AG09319 (cell line): ENCODE measurements around the gene XYLT1.
"Not testable (repeated sequence)": the region's sequence is repeated elsewhere in the genome, so short reads cannot be mapped to it uniquely, and the experiment has no call there.

Experiments used
- DNase-seq: peaks from one replicate; pipeline ENCODE4 v3.0.0-alpha.2; 2010; ENCODE audit warnings: low read depth; ENCODE audit errors: extremely low read depth
- CTCF ChIP-seq: IDR thresholded peaks from 2 replicates; pipeline ENCODE4 v1.5.1; 2011; ENCODE audit warnings: low read depth, mild to moderate bottlenecking, inconsistent platforms, low read length, moderate library complexity

Gene XYLT1

GRCh38 chr16:17313085-17313611 is 157.6 kb downstream of the XYLT1 start:
- TF ChIP-seq CTCF = no peak
- DNase-seq = no peak

DNA sequence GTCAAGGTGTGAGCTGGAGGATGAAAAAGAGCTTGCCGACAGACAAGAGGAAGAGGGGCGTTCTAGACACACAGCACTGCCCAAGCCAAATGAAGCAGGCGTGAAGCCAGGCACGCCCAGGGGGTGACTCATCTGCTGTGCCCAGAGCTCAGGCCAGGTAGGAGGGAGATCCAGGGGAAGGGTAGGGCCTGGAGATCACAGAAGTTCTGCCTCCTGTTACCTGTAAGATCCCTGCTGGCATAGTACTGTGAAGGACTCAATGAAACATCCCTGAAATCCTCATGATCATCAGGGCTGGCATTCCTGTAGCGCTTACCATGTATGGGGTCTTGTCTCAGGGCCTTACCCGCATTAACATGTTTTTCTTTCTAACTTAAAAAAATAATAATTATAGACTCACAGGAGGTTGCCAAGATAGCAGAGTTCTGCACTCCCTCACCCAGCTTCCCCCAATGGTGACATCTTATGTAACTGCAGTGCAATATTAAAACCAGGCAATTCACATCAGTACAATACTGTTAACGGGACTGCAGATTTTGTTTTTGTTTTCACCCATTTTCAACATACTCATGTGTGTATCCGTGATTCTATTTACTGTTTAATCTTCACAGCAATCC is 158.6 kb downstream of the XYLT1 start:
- no peak for DNase-seq
- TF ChIP-seq CTCF = no peak

GRCh38 chr16:17311333-17312093 is 159.2 kb downstream of the XYLT1 start:
- no peak for TF ChIP-seq CTCF
- no peak for DNase-seq

DNA sequence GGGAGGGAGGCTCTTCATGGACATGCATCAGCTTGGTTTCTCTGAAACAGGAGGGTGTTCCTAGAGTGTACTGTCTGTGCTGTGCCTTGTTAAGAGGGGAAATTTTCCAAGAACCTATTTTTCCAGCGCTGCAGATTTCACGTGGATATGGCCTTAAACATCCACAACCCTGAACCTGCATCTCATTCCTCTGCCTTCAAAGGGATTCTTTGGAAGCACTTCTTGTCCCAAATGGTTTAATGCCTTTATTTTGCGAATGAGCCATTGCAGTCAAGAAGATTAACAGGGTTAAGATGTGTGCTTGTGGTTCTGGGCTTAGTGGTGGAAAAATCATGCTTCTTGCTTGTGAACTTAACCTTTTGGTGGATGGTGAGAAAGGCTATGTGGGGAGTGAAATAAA is 161.2 kb downstream of the XYLT1 start:
- no peak for TF ChIP-seq CTCF
- no peak for DNase-seq

DNA sequence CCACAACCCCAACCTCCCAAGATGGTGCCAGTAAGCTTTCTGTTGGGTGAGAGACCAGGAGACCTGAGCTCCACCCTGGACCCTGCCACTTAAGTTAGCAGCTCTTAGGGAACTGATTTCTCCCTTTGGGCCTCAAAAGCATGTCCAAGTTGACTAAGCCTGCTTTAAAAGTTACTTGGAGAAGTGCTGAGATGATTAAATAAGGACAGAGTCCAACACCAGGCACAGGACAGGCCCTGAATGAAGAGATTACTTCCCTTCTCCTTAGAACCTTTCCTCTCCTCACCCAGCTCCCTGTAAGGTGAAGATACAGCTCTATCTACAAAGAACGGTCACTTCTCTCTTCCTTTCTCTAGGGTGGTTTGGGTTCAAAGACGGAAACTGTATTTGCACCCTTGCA is 162.6 kb downstream of the XYLT1 start:
- DNase-seq = no peak
- no peak for TF ChIP-seq CTCF

DNA sequence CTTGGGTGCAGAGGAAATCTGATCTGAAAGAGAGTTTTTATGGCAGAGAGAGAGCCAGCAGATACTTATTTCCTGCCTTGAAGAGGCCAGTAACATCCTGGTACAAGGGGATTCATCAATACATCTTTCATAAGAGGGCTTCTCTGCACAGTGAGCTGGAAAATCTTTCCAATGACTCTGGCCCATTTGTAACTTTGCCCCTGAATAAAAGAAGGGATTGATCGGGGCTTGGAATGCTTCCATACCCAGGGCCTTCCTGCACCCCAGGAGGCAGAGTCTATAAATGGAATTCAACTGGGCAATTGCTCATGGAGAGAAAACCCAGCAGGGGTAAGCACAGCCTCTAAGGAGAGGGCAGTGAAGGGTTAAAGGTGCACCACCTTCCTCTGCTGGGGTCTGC is 163.3 kb downstream of the XYLT1 start:
- no peak for TF ChIP-seq CTCF
- DNase-seq = no peak

DNA sequence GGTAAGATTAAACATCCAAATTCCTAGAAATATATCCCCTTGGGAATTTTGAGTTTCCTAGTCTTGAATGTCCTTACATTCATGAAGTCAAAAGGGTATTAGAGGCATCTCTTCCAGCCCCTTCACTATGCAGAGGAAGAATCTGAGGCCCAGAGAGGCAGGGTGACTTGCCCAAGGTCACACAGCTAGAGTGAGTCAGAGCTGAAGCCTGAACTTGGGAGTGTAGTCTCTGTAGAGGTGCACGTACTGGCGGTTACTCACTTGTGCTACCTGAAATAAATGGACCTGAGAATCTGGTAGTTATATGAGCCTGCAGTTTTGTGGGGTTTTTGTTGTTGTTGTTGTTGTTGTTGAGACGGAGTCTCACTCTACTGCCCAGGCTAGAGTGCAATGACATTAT is 164.0 kb downstream of the XYLT1 start:
- no peak for TF ChIP-seq CTCF
- DNase-seq = no peak

GRCh38 chr16:17306211-17306610 is 164.5 kb downstream of the XYLT1 start:
- DNase-seq = not testable (repeated sequence)
